Osteocyte (in vitro differentiated cells): ENCODE data around the gene SPANXN1. TPM values are rescaled to one million over a fixed set of nuclear protein-coding genes. Genes with fewer than 3 reads are reported as not detected.
A peak's percentile ranks its signal among the peaks of the same experiment; 100 is the strongest.
"Not testable (repeated sequence)": the region's sequence is repeated elsewhere in the genome, so short reads cannot be mapped to it uniquely, and the experiment has no call there.

Experiments
- DNase-seq: peaks from one replicate; pipeline ENCODE4 v3.0.0; 2021; ENCODE audit warnings: mixed read lengths; ENCODE audit not compliant: unreplicated experiment; ENCODE audit errors: extremely low spot score
- H3K27ac Mint-ChIP-seq: one replicate; pipeline ENCODE4 v1.8.0; 2021; ENCODE audit warnings: mild to moderate bottlenecking, mixed read lengths; ENCODE audit not compliant: unreplicated experiment
- H3K27me3 Mint-ChIP-seq: one replicate; pipeline ENCODE4 v1.8.0; 2021; ENCODE audit warnings: mixed read lengths; ENCODE audit not compliant: unreplicated experiment
- H3K36me3 Mint-ChIP-seq: one replicate; pipeline ENCODE4 v1.8.0; 2021; ENCODE audit warnings: mixed read lengths; ENCODE audit not compliant: unreplicated experiment
- H3K4me1 Mint-ChIP-seq: one replicate; pipeline ENCODE4 v1.8.0; 2021; ENCODE audit warnings: mixed read lengths; ENCODE audit not compliant: unreplicated experiment
- H3K4me3 Mint-ChIP-seq: one replicate; pipeline ENCODE4 v1.8.0; 2021; ENCODE audit warnings: mild to moderate bottlenecking, moderate library complexity, mixed read lengths; ENCODE audit not compliant: unreplicated experiment
- H3K9me3 Mint-ChIP-seq: one replicate; pipeline ENCODE4 v1.8.0; 2021; ENCODE audit warnings: mixed read lengths; ENCODE audit not compliant: unreplicated experiment
- CTCF ChIP-seq: fragments of 200-600 bp; sonication (generic); IDR thresholded peaks from 2 replicates; pipeline ENCODE4 v1.5.0; 2021; ENCODE audit warnings: antibody characterized with exemption, mild to moderate bottlenecking, moderate library complexity
- long read RNA-seq: library from polyadenylated mRNA; unstranded; transcript quantifications from one replicate; pipeline ENCODE4 v2.0.0, GENCODE V29; 2021
- total RNA-seq: library from RNA; stranded (reverse); gene quantifications from 2 replicates; pipeline ENCODE4 v1.2.1, GENCODE V29; 2021

SPANXN1 gene
- total RNA-seq, result not detected in 2 replicates
- long read RNA-seq, result 0 reads

GRCh38 chrX:145247203-145247602, at the start of gene SPANXN1:
SPANXN1 (plus strand) TSS chrX:145247503; CDS start chrX:145247587, 84 bp downstream.
- H3K27me3 Mint-ChIP-seq, H3K36me3 Mint-ChIP-seq, H3K4me3 Mint-ChIP-seq, H3K27ac Mint-ChIP-seq, DNase-seq, H3K4me1 Mint-ChIP-seq: not testable (repeated sequence)
- peaks cover 27% of the 10 kb centered on the region for H3K9me3 Mint-ChIP-seq

GRCh38 chrX:145199078-145199477, 48.2 kb upstream of the SPANXN1 start:
- no peak for DNase-seq
- no peaks in the 10 kb centered on the region for H3K27me3 Mint-ChIP-seq
- H3K27ac Mint-ChIP-seq, result no peak overlapping the region
- H3K9me3 Mint-ChIP-seq, result peaks cover 2% of the 10 kb centered on the region
- no peak overlapping the region for H3K4me3 Mint-ChIP-seq
- TF ChIP-seq CTCF, result no peak
- H3K36me3 Mint-ChIP-seq, result no peaks in the 10 kb centered on the region
- H3K4me1 Mint-ChIP-seq, result no peaks in the 10 kb centered on the region

GRCh38 chrX:145213504-145213903, 33.8 kb upstream of the SPANXN1 start:
- H3K4me3 Mint-ChIP-seq, result no peak overlapping the region
- no peak overlapping the region for H3K27ac Mint-ChIP-seq
- no peaks in the 10 kb centered on the region for H3K36me3 Mint-ChIP-seq
- TF ChIP-seq CTCF, result peak; percentile 36
- no peaks in the 10 kb centered on the region for H3K27me3 Mint-ChIP-seq
- peaks cover 18% of the 10 kb centered on the region for H3K9me3 Mint-ChIP-seq
- no peaks in the 10 kb centered on the region for H3K4me1 Mint-ChIP-seq
- DNase-seq, result no peak

GRCh38 chrX:145292218-145292617, 44.9 kb downstream of the SPANXN1 start:
- Mint-ChIP-seq H3K27ac (no peak overlapping the region), H3K27me3 (no peaks in the 10 kb centered on the region), H3K4me1 (no peaks in the 10 kb centered on the region), H3K36me3 (no peaks in the 10 kb centered on the region), H3K4me3 (no peak overlapping the region), H3K9me3 (peaks cover 10% of the 10 kb centered on the region)
- no peak for DNase-seq
- TF ChIP-seq CTCF, result no peak
